Hematopoietic multipotent progenitor cell treated with erythropoietin and hydrocortisone succinate and interleukin-3 and kit ligand, for 4 days (in vitro differentiated cells): ENCODE measurements around the gene FIGNL2.
"Not testable (repeated sequence)": the region's sequence is repeated elsewhere in the genome, so short reads cannot be mapped to it uniquely, and the experiment has no call there.

ENCODE experiments used
- DNase-seq: peaks from one replicate; pipeline ENCODE4 v3.0.0-alpha.2; 2015

FIGNL2 gene, protein sequence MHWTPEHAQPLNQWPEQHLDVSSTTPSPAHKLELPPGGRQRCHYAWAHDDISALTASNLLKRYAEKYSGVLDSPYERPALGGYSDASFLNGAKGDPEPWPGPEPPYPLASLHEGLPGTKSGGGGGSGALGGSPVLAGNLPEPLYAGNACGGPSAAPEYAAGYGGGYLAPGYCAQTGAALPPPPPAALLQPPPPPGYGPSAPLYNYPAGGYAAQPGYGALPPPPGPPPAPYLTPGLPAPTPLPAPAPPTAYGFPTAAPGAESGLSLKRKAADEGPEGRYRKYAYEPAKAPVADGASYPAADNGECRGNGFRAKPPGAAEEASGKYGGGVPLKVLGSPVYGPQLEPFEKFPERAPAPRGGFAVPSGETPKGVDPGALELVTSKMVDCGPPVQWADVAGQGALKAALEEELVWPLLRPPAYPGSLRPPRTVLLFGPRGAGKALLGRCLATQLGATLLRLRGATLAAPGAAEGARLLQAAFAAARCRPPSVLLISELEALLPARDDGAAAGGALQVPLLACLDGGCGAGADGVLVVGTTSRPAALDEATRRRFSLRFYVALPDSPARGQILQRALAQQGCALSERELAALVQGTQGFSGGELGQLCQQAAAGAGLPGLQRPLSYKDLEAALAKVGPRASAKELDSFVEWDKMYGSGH

DNA sequence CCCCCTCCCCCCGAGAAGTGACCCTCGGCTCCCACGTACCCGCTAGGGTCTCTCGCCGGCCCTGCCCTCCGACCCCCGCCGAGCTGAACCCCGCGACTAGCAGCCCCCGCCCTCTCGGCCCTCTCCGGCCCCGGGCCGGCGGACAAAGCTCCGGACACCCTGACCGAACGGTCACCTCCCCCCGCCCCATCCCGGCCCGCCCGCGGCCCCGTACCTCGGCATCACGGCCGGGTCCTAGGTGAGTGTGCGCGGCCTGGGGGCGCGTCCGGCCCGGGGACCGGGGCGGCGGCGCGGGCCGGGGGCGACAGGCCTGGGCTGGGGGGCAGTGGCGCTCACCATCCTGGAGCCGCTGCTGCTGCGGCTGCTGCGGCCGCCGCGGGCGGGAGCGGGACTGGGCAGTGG lies at the start of gene FIGNL2:
TSS of gene FIGNL2 (minus strand) at position 393 of the 402 bp plus-strand sequence. CDS start 26,305 bp downstream, outside the sequence.
- DNase-seq = no peak

- no peak for DNase-seq
Measured at GRCh38 chr12:51897181-51897580, 48.7 kb upstream of the FIGNL2 start.

- peak; percentile 58 for DNase-seq
Measured at GRCh38 chr12:51896236-51896635, 47.7 kb upstream of the FIGNL2 start.

DNA sequence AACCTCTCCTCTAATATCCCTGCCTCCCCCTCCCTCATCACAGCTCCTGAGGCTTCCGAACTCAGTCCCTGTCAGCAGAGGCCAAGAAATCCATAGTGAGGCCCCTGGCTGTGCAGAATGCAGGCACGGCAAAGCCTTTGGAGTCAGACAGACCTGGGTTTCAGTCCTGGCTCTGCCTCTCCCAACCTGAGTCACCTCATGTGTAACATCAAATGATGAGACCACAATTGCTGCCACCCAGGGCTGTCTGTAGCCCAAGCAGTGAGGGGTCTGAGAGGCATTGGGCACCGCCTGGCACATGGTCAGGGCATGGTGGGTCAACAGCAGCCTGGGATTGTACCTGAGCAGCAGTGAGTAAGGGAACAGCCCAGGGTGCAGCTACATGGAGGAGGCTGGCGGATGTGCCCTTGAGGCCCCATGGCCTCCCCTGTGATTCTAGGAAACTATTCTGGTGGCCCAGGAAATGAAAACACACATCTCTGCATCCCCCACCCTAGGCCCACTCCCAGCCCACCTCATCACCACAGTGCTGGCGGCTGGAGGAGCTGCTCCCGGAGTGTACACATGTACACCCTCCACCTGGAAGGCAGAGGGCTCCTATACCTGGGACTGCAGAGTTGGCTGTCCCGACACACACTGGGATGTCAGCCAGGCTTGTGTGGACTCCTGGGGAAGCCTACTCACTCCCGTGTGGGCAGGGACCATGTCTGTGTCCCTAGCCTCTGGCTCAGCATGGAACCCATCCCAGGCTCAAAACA lies 47.0 kb upstream of the FIGNL2 start:
- DNase-seq = no peak

DNA sequence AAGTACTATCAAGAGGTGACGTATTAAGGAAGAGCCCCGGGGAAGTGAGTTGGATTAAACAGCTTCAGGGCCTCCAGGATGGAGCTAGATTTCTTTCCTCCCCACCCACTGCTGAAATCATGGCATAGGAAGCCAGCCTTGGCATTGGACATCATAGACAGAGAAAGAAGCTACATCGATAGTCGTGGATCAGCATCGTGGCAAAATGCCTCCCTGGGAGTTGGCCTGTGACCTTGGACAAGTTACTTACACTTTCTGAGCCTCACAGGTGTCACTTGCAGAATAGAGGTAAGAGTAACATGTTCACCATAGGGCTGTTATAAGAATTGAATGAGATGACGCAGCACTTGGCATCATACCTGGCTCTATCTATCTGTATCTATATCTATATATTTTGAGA lies 45.3 kb upstream of the FIGNL2 start:
- no peak for DNase-seq

DNA sequence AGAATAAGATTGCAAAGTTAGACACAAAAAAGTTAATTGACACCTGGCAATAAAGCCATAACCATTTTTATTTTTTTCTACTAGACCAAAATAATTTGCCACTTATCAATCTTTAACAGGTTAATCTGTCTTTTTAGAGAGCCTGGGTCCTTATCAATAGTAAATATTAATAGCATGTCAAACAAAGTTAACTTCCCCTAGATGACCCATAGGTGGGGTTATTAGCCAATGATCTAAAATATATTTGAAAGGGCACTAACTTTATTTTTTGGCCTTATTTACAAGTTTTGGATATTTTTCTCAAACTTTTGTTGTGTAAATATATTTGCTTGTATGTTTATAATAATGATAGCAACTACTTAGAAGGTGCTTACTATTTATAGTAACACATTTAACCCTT lies 43.3 kb upstream of the FIGNL2 start:
- DNase-seq = peak; percentile 62

- DNase-seq = no peak
Measured at GRCh38 chr12:51890511-51891171, 42.1 kb upstream of the FIGNL2 start.

GRCh38 chr12:51890133-51890464 lies 41.6 kb upstream of the FIGNL2 start:
- no peak for DNase-seq

DNA sequence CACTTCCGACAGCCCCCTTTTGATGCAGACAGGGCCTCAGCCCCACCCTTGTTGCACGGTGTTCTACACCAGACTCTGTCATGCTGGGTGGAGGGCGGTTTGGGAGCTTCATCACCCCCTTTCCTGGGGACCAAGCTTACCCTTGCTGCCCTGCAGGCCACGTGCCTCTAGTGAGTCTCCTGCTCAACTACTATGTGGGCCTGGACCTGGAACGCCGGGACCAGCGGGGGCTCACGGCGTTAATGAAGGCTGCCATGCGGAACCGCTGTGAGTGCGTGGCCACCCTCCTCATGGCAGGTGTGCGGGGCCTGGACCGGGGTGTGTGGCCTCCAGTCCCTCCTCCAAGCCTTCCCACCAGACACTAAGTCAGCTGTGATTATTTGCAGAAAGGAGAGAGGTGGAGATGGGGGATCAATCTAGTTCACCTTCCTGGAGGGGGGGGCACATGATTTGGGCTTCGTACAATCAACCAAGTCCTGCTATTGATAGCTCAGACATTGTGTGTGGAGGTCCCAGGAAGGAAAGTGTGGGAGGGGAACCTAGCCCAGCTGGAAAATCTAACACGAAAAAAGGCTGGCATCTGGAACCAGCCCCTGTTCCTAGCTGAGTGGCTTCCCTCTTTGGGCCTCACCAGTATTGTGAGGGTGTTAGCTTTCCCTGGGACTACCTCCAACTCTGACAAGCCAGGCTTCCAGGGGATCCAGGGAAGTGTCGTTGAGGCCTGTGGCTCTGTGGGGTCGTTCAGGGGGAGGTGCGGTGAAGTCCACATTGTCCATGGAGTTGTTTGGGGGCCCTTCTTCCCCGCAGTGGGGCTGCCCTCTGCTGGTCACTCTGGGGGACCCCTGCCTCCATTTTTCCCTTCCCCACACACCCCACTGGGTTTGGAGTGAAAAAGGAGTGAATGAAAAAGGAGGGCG lies 41.0 kb upstream of the FIGNL2 start:
- no peak for DNase-seq

GRCh38 chr12:51888316-51889215 lies 40.0 kb upstream of the FIGNL2 start:
- DNase-seq = no peak

DNA sequence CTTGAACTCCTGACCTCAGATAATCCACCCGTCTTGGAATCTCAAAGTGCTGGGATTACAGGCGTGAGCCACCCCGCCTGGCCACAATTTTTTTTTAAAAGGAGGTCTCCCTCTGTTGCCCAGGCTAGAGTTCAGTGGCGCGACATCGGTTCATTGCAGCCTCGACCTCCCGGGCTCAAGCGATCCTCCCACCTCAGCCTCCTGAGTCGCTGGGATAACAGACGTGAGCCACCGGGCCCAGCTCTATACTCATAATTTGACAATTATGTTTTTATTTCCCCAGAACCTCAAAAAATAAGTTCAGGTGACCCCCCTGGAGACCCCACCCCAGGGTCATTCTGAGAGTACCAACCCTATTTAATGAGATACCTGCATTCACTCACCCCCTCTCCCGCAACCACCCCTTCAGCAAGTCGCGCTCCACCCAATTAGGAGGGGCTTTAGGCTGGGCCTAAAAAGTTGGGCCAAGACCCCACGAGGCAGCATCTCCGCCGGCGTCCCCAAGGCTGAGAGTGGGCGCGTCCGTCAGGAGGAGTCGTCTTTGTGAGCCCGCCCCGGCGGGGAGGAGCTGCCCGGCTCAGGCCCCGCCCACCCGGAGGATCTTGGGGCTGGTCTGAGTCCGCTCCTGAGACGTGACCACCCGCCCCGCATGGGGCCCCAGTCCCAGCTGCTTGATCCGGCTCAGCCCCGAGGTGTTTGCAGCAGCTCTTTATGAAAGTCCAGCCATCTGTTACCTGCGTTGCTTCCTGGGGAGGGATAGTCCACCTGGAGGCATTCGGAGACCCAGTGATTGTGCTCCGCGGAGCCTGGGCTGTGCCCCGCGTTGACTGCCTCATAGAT lies 39.2 kb upstream of the FIGNL2 start, which contains the start of gene ANKRD33:
TSS of gene ANKRD33 (plus strand) at position 628 of the 840 bp plus-strand sequence. CDS start at position 712, 84 bp downstream.
- peak; percentile 64 for DNase-seq

DNA sequence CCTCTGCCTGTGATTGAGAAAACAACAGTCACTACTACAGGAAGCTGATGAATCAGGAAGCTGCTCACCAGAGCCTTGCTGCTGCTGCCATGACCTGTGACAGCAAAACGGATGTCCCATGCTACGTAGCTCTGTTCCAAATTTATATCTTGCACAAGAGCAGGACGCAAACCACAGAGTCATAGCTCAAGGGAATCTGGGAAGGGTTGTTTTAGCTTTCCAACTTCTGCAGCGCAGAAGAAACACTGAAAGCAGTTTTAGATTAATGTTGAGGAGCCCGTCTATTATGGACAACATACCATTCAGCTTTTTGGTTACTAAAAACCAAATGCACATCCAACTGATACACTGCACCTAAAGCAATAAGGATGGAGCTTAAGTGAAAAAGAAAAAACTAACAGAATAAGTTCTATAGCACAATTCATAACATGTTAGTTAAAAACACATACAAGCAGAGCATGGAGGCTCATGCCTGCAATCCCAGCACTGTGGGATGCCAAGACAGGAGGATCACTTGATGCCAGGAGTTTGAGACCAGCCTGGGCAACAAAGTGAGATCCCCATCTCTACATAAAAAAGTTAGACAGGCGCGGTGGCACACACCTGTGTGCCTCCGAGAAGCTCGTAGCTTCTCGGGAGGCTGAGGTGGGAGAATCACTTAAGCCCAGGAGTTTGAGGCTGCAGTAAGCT lies 37.6 kb upstream of the FIGNL2 start:
- peak; percentile 83 for DNase-seq

GRCh38 chr12:51885294-51886020 lies 36.9 kb upstream of the FIGNL2 start:
- DNase-seq = not testable (repeated sequence)

- no peak for DNase-seq
Measured at GRCh38 chr12:51884676-51885229, 36.2 kb upstream of the FIGNL2 start.

GRCh38 chr12:51883998-51884675 lies 35.6 kb upstream of the FIGNL2 start:
- no peak for DNase-seq

DNA sequence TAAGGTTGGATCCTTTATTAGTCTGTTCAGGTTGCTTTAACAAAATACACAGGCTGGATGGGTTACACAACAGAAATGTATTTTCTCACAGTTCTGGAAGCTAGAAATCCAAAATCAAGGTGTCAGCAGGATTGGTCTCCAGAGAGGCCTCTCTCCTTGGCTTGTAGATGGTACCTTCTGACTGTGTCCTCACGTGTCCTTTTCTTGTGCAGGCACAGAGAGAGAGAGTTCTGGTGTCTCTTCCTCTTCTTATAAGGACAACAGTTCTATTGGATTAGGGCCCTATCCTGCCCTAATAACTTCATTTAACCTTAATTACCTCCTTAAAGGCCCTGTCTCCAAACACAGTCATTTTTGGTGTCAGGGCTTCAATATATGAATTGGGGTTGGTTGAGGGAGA lies 34.8 kb upstream of the FIGNL2 start:
- DNase-seq = no peak

DNA sequence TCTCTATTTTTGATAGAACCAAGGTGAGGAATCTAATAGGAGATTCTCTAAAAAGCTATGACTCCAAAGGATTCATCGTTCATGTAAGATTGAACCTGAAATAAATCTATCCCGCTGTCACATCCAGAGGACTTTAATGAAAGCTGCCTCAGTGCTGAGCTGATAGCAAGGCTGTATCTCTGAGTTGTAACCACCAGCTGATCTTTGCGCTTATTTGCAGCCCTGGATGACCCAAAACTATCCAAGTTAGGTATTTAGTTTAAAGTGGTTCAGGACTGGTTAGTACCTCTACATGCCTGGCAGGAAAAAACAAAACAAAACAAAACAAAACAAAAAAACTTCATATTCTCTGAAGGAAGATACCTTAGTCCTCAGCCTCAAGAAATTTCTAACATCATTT lies 30.6 kb upstream of the FIGNL2 start:
- no peak for DNase-seq

DNA sequence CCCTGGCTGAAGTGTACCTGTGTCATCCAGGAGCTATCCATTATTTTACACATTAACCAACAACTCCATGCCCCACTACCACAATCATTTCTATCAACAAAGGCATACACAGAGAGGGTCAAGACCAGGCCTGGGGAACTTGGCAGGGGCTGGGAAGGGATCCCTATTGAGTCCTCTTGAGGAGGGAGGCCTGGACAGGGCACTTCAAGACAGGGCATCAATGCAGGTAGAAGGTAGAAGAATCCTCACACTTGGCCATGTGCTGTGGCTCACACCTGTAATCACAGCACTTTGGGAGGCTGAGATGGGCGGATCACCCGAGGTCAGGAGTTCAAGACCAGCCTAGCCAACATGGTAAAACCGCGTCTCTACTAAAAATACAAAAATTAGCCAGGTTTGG lies 26.0 kb upstream of the FIGNL2 start:
- DNase-seq = no peak
